Osteocyte (in vitro differentiated cells): ENCODE results near the gene TBX21. TPM values are rescaled to one million over a fixed set of nuclear protein-coding genes. Genes with fewer than 3 reads are reported as not detected.
A peak's percentile ranks its signal among the peaks of the same experiment; 100 is the strongest.

Experiments
- DNase-seq: peaks from one replicate; pipeline ENCODE4 v3.0.0; 2021; ENCODE audit warnings: mixed read lengths; ENCODE audit not compliant: unreplicated experiment; ENCODE audit errors: extremely low spot score
- H3K27ac Mint-ChIP-seq: one replicate; pipeline ENCODE4 v1.8.0; 2021; ENCODE audit warnings: mild to moderate bottlenecking, mixed read lengths; ENCODE audit not compliant: unreplicated experiment
- H3K27me3 Mint-ChIP-seq: one replicate; pipeline ENCODE4 v1.8.0; 2021; ENCODE audit warnings: mixed read lengths; ENCODE audit not compliant: unreplicated experiment
- H3K36me3 Mint-ChIP-seq: one replicate; pipeline ENCODE4 v1.8.0; 2021; ENCODE audit warnings: mixed read lengths; ENCODE audit not compliant: unreplicated experiment
- H3K4me1 Mint-ChIP-seq: one replicate; pipeline ENCODE4 v1.8.0; 2021; ENCODE audit warnings: mixed read lengths; ENCODE audit not compliant: unreplicated experiment
- H3K4me3 Mint-ChIP-seq: one replicate; pipeline ENCODE4 v1.8.0; 2021; ENCODE audit warnings: mild to moderate bottlenecking, moderate library complexity, mixed read lengths; ENCODE audit not compliant: unreplicated experiment
- H3K9me3 Mint-ChIP-seq: one replicate; pipeline ENCODE4 v1.8.0; 2021; ENCODE audit warnings: mixed read lengths; ENCODE audit not compliant: unreplicated experiment
- CTCF ChIP-seq: fragments of 200-600 bp; sonication (generic); IDR thresholded peaks from 2 replicates; pipeline ENCODE4 v1.5.0; 2021; ENCODE audit warnings: antibody characterized with exemption, mild to moderate bottlenecking, moderate library complexity
- total RNA-seq: library from RNA; stranded (reverse); gene quantifications from 2 replicates; pipeline ENCODE4 v1.2.1, GENCODE V29; 2021

The TBX21 gene
- total RNA-seq, 1 donor from 2014 or later, result not detected

GRCh38 chr17:47730681-47731080 lies 2.4 kb upstream of the TBX21 start:
- H3K27me3 Mint-ChIP-seq, result peaks cover 73% of the 10 kb centered on the region
- no peak overlapping the region for H3K27ac Mint-ChIP-seq
- H3K9me3 Mint-ChIP-seq, result no peaks in the 10 kb centered on the region
- no peak overlapping the region for H3K4me3 Mint-ChIP-seq
- H3K36me3 Mint-ChIP-seq, result no peaks in the 10 kb centered on the region
- DNase-seq, result no peak
- H3K4me1 Mint-ChIP-seq, result peaks cover 7% of the 10 kb centered on the region
- TF ChIP-seq CTCF, result no peak

- no peak for DNase-seq
- peaks cover 73% of the 10 kb centered on the region for H3K27me3 Mint-ChIP-seq
- H3K4me3 Mint-ChIP-seq, result no peak overlapping the region
- no peak for TF ChIP-seq CTCF
- no peak overlapping the region for H3K27ac Mint-ChIP-seq
- no peaks in the 10 kb centered on the region for H3K36me3 Mint-ChIP-seq
- peaks cover 7% of the 10 kb centered on the region for H3K4me1 Mint-ChIP-seq
- no peaks in the 10 kb centered on the region for H3K9me3 Mint-ChIP-seq
Observed at GRCh38 chr17:47731396-47731795, 1.6 kb upstream of the TBX21 start.

- TF ChIP-seq CTCF, result no peak
- H3K27ac Mint-ChIP-seq, result no peak overlapping the region
- peak overlapping the region; percentile 64 for H3K4me3 Mint-ChIP-seq
- DNase-seq, result no peak
- peaks cover 7% of the 10 kb centered on the region for H3K4me1 Mint-ChIP-seq
- H3K27me3 Mint-ChIP-seq, result peaks cover 77% of the 10 kb centered on the region
- H3K36me3 Mint-ChIP-seq, result no peaks in the 10 kb centered on the region
- H3K9me3 Mint-ChIP-seq, result no peaks in the 10 kb centered on the region
Observed at GRCh38 chr17:47732399-47733046, 513 bp upstream of the TBX21 start.

GRCh38 chr17:47733674-47734410 lies 806 bp downstream of the TBX21 start:
- no peaks in the 10 kb centered on the region for H3K36me3 Mint-ChIP-seq
- peak overlapping the region; percentile 54 for H3K4me3 Mint-ChIP-seq
- no peak overlapping the region for H3K27ac Mint-ChIP-seq
- H3K4me1 Mint-ChIP-seq, result peaks cover 7% of the 10 kb centered on the region
- no peaks in the 10 kb centered on the region for H3K9me3 Mint-ChIP-seq
- TF ChIP-seq CTCF, result no peak
- peaks cover 69% of the 10 kb centered on the region for H3K27me3 Mint-ChIP-seq
- no peak for DNase-seq

- Mint-ChIP-seq H3K36me3 (no peaks in the 10 kb centered on the region), H3K4me1 (peaks cover 7% of the 10 kb centered on the region), H3K27me3 (peaks cover 61% of the 10 kb centered on the region), H3K4me3 (no peak overlapping the region), H3K27ac (no peak overlapping the region), H3K9me3 (no peaks in the 10 kb centered on the region)
- no peak for TF ChIP-seq CTCF
- no peak for DNase-seq
Observed at GRCh38 chr17:47735139-47735464, 2.1 kb downstream of the TBX21 start.
